A673 (cell line): ENCODE data around the gene CYP11A1. TPM values are rescaled to one million over a fixed set of nuclear protein-coding genes. Genes with fewer than 3 reads are reported as not detected.
A peak's percentile ranks its signal among the peaks of the same experiment; 100 is the strongest.

ENCODE experiments used
- BruUV-seq: library from RNA; stranded (reverse); fragments of 400-500 nt; replicated peaks from 2 replicates; lab custom pipeline; 2021; lab: Mats Ljungman, UMichigan
- CTCF ChIA-PET: fragments of 300-600 bp; sonication (Branson Sonifier 250); formaldehyde crosslinking; loops from one replicate; lab custom pipeline; 2022; ENCODE audit warnings: antibody characterized with exemption; lab: Charles Lee
- POLR2A ChIA-PET: fragments of 300-600 bp; sonication (Branson Sonifier 250); formaldehyde crosslinking; loops from one replicate; lab custom pipeline; 2022; ENCODE audit warnings: antibody characterized with exemption; ENCODE audit not compliant: low non-redundant PET; lab: Charles Lee
- DNase-seq: peaks from one replicate; pipeline ENCODE4 v3.0.0-alpha.2; 2015; ENCODE audit warnings: low spot score
- H3K27ac ChIP-seq: fragments of 200-600 bp; sonication (generic); 2 replicates; pipeline ENCODE4 v1.5.1; 2016; ENCODE audit warnings: mixed run types, low read depth, mild to moderate bottlenecking, mixed read lengths, antibody characterized with exemption, low read length; ENCODE audit not compliant: poor library complexity, severe bottlenecking
- H3K27me3 ChIP-seq: fragments of 200-600 bp; sonication (generic); replicated peaks from 2 replicates; pipeline ENCODE4 v1.6.1; 2017; ENCODE audit warnings: mixed run types, low read depth, mild to moderate bottlenecking, mixed read lengths, antibody characterized with exemption, low read length; ENCODE audit not compliant: insufficient read depth, poor library complexity
- H3K36me3 ChIP-seq: fragments of 200-600 bp; sonication (generic); 2 replicates; pipeline ENCODE4 v1.6.1; 2016; ENCODE audit warnings: mixed run types, mild to moderate bottlenecking, mixed read lengths, antibody characterized with exemption, low read length; ENCODE audit not compliant: insufficient read depth, poor library complexity, severe bottlenecking
- H3K4me1 ChIP-seq: fragments of 200-600 bp; sonication (generic); 2 replicates; pipeline ENCODE4 v1.6.1; 2017; ENCODE audit warnings: mixed run types, mild to moderate bottlenecking, mixed read lengths, antibody characterized with exemption, low read length; ENCODE audit not compliant: insufficient read depth, poor library complexity, severe bottlenecking
- H3K4me3 ChIP-seq: fragments of 200-600 bp; sonication (generic); 2 replicates; pipeline ENCODE4 v1.5.1; 2016; ENCODE audit warnings: low read depth, mixed run types, mild to moderate bottlenecking, mixed read lengths, low read length; ENCODE audit not compliant: poor library complexity, severe bottlenecking
- H3K9me3 ChIP-seq: fragments of 200-600 bp; sonication (generic); 2 replicates; pipeline ENCODE4 v1.6.1; 2016; ENCODE audit warnings: mixed run types, low read depth, mild to moderate bottlenecking, mixed read lengths, antibody characterized with exemption, low read length; ENCODE audit not compliant: poor library complexity, severe bottlenecking
- EZH2 ChIP-seq: fragments of 200-600 bp; sonication (generic); IDR thresholded peaks from 2 replicates; pipeline ENCODE4 v1.6.1; 2017; ENCODE audit warnings: borderline replicate concordance, low read depth, mild to moderate bottlenecking, mixed read lengths, antibody characterized with exemption, low read length; ENCODE audit not compliant: poor library complexity, severe bottlenecking
- intact Hi-C: fragments of 100-400 bp; cut with micrococcal nuclease; formaldehyde crosslinking; loops from one replicate; pipeline ENCODE4 v1.10.0; 2022; ENCODE audit not compliant: unreplicated experiment
- total RNA-seq: library from RNA; stranded (reverse); gene quantifications from 2 replicates; pipeline ENCODE4 v1.2.3, GENCODE V29; 2021
- TF ChIP-seq, protein P1 (sequence below): fragments of 300-800, 200-600 bp; sonication (generic); conservative IDR thresholded peaks from 2 replicates; pipeline ENCODE4 v1.5.1; 2017; ENCODE audit warnings: low read depth, mild to moderate bottlenecking, antibody characterized with exemption, low read length, moderate library complexity, mixed read lengths

CYP11A1 gene
- total RNA-seq, 1 experiment from 2014 or later: not detected

DNA sequence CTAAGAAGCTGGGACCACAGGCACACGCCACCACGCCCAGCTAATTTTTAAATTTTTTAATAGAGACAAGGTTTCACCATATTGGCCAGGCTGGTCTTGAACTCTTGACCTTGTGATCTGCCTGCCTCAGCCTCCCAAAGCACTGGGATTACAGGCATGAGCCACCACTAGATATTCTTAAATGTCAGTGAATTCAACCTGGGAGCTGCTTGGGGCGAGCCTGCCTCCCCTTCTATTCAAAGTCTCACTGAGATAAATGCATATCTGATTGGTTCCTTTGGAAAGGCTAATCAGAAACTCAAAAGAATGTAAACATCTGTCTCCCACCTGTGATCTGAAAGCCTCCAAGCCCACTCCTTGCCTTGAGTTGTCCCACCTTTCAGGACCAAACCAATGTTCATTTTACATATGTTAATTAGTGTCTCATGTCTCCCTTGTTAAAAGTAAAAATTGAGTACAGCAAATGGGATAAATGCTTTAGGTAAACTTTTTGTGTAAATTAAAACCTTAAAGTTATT lies 15.0 kb downstream of the CYP11A1 start:
- H3K4me1 ChIP-seq: no peaks in the 10 kb centered on the region
- no peaks in the 10 kb centered on the region for H3K9me3 ChIP-seq
- H3K4me3 ChIP-seq: no peak overlapping the region
- intact Hi-C loops: no loop called here
- TF ChIP-seq, protein P1, sequence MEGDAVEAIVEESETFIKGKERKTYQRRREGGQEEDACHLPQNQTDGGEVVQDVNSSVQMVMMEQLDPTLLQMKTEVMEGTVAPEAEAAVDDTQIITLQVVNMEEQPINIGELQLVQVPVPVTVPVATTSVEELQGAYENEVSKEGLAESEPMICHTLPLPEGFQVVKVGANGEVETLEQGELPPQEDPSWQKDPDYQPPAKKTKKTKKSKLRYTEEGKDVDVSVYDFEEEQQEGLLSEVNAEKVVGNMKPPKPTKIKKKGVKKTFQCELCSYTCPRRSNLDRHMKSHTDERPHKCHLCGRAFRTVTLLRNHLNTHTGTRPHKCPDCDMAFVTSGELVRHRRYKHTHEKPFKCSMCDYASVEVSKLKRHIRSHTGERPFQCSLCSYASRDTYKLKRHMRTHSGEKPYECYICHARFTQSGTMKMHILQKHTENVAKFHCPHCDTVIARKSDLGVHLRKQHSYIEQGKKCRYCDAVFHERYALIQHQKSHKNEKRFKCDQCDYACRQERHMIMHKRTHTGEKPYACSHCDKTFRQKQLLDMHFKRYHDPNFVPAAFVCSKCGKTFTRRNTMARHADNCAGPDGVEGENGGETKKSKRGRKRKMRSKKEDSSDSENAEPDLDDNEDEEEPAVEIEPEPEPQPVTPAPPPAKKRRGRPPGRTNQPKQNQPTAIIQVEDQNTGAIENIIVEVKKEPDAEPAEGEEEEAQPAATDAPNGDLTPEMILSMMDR: no peak
- TF ChIP-seq EZH2: no peak
- POLR2A ChIA-PET: no interaction called here
- no peak overlapping the region for H3K27ac ChIP-seq
- no TSS peak for BruUV-seq
- CTCF ChIA-PET: interaction anchor here (0.8 kb wide), 1 partner anchor 313 kb away, joined by 3 read pairs; no protein-coding TSS in a partner anchor
- no peak for DNase-seq
- H3K27me3 ChIP-seq: no peaks in the 10 kb centered on the region
- H3K36me3 ChIP-seq: no peaks in the 10 kb centered on the region

DNA sequence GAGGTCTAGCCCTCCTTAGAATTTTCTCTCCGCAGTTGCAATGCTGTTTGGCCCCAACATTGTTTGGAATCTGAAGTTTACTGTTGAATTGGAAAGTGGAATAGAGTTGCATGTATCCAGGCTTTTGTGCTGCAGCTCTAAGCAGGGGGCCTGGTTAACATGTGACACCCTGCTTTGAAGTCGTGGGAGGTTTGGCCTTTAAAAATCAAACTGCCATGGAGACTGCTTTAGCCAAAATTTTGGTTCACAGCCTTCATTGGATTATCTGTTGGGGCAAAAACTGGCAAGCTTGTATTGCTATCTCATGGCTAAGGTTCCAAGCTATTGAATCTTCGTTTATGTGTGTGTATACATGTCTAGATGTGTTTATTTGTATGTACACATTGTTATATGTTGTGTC lies 15.8 kb downstream of the CYP11A1 start:
- ChIA-PET CTCF (interaction anchor here (0.6 kb wide), 1 partner anchor 128 kb away, joined by 3 read pairs; no protein-coding TSS in a partner anchor), POLR2A (no interaction called here)
- Histone ChIP-seq H3K27ac (no peak overlapping the region), H3K4me1 (no peaks in the 10 kb centered on the region), H3K27me3 (no peaks in the 10 kb centered on the region), H3K9me3 (no peaks in the 10 kb centered on the region), H3K36me3 (no peaks in the 10 kb centered on the region), H3K4me3 (no peak overlapping the region)
- intact Hi-C loops: no loop called here
- no peak for TF ChIP-seq EZH2
- TF ChIP-seq, protein P1: no peak
- DNase-seq: no peak
- no TSS peak for BruUV-seq

DNA sequence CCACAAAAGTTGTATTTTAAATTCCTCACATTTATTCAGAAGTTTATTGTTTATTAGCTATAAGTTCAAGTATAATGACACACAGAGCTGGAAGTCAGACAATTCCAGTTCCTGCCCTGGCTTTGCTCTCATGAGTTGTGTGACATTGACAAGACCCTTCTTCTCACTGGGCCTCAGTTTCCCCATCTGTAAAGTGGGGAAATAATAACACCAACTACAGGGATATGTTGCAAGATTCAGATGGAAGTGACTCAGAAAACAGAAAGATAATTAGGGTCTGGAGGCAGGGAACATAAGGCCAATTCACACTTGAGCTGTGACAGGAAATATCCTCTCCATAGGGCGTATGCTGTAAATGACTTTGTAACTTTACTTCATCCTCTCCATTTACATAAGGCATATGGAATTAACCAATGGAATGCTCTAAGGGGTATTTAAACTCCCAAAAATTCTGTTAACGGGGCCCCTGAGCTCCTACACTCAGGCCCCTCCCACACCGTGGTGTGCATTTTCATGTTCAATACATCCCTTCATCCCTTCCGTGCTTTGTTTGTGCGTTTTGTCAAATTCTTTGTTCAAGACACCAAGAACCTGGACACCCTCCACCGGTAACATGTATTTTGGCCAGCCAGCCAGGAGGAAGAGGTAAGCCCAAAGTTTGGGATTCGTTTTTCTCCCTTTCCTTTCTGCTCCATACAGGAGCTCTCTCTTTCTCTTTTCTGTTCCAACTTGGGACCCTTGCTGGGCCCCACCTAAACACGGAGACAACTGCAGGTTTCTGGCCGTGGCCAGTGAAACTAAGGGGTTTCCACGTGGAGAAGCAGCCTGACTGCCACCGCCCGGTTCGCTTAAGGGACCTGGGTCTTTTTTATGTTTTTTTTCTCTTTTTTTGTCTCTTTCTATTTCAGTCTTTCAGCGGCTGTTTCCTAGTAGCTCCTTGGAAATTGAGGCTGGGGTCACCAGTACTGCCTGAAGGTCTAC lies 16.9 kb downstream of the CYP11A1 start:
- CTCF ChIA-PET: interaction anchor here (0.6 kb wide), 1 partner anchor 127 kb away, joined by 3 read pairs; no protein-coding TSS in a partner anchor
- TF ChIP-seq EZH2: no peak
- TF ChIP-seq, protein P1: no peak
- no TSS peak for BruUV-seq

More for the DNA sequence above, 16.9 kb downstream of the CYP11A1 start:
- H3K36me3 ChIP-seq: no peaks in the 10 kb centered on the region
- peak; percentile 45 for DNase-seq
- no peak overlapping the region for H3K27ac ChIP-seq
- H3K4me3 ChIP-seq: no peak overlapping the region
- no peaks in the 10 kb centered on the region for H3K27me3 ChIP-seq
- no peaks in the 10 kb centered on the region for H3K9me3 ChIP-seq
- no peaks in the 10 kb centered on the region for H3K4me1 ChIP-seq
- POLR2A ChIA-PET: no interaction called here
- intact Hi-C loops: no loop called here
